Loucy (cell line): ENCODE measurements around the gene SENP2.

Experiments
- H2AFZ ChIP-seq: fragments of 200-600 bp; sonication (generic); 2 replicates; pipeline ENCODE4 v1.6.0; 2016; ENCODE audit warnings: antibody characterized with exemption, mild to moderate bottlenecking, low read length, moderate library complexity
- H3F3A ChIP-seq: fragments of 200-600 bp; 2 replicates; pipeline ENCODE4 v1.6.0; 2016; ENCODE audit warnings: antibody characterized with exemption, low read depth, mild to moderate bottlenecking
- H3K27me3 ChIP-seq: fragments of 200-600 bp; sonication (generic); 2 replicates; pipeline ENCODE4 v1.6.1; 2014; ENCODE audit warnings: low read length, mild to moderate bottlenecking; ENCODE audit not compliant: insufficient read depth, poor library complexity, severe bottlenecking
- H3K36me3 ChIP-seq: fragments of 200-600 bp; sonication (generic); 2 replicates; pipeline ENCODE4 v1.6.1; 2016; ENCODE audit warnings: low read length; ENCODE audit not compliant: insufficient read depth
- H3K4me1 ChIP-seq: fragments of 200-600 bp; sonication (generic); 2 replicates; pipeline ENCODE4 v1.5.1; 2014; ENCODE audit warnings: low read length, mild to moderate bottlenecking; ENCODE audit not compliant: insufficient read depth, poor library complexity, severe bottlenecking
- H3K4me2 ChIP-seq: fragments of 200-600 bp; sonication (generic); 2 replicates; pipeline ENCODE4 v1.6.0; 2014; ENCODE audit warnings: antibody characterized with exemption, low read length, low read depth, mild to moderate bottlenecking; ENCODE audit not compliant: poor library complexity, severe bottlenecking
- H3K4me3 ChIP-seq: fragments of 200-600 bp; sonication (generic); 2 replicates; pipeline ENCODE4 v1.5.1; 2014; ENCODE audit warnings: low read length, mild to moderate bottlenecking, mixed read lengths; ENCODE audit not compliant: poor library complexity, severe bottlenecking
- H3K79me2 ChIP-seq: fragments of 200-600 bp; sonication (generic); 2 replicates; pipeline ENCODE4 v1.6.1; 2014; ENCODE audit warnings: low read length; ENCODE audit not compliant: insufficient read depth
- H3K9ac ChIP-seq: fragments of 200-600 bp; sonication (generic); 2 replicates; pipeline ENCODE4 v1.6.0; 2014; ENCODE audit warnings: mild to moderate bottlenecking, low read depth, low read length, moderate library complexity; ENCODE audit not compliant: poor library complexity, severe bottlenecking
- H3K9me2 ChIP-seq: fragments of 200-600 bp; sonication (generic); replicated peaks from 2 replicates; pipeline ENCODE4 v1.6.1; 2016; ENCODE audit warnings: low read depth, low read length, mixed read lengths
- H3K9me3 ChIP-seq: fragments of 200-600 bp; sonication (generic); 2 replicates; pipeline ENCODE4 v1.6.1; 2014; ENCODE audit warnings: mild to moderate bottlenecking, antibody characterized with exemption, low read length, low read depth; ENCODE audit not compliant: insufficient read depth
- H4K20me1 ChIP-seq: fragments of 200-600 bp; sonication (generic); 2 replicates; pipeline ENCODE4 v1.6.0; 2014; ENCODE audit warnings: antibody characterized with exemption, low read length, mild to moderate bottlenecking; ENCODE audit not compliant: insufficient read depth, poor library complexity, severe bottlenecking
- EZH2phosphoT487 ChIP-seq: fragments of 200-600 bp; IDR thresholded peaks from 2 replicates; pipeline ENCODE4 v1.6.1; 2018; ENCODE audit warnings: antibody characterized with exemption, mild to moderate bottlenecking, moderate library complexity, borderline replicate concordance
- TF ChIP-seq, protein P1 (sequence below): fragments of 200-600 bp; sonication (generic); conservative IDR thresholded peaks from 2 replicates; pipeline ENCODE4 v1.5.1; 2014; ENCODE audit warnings: mild to moderate bottlenecking, antibody characterized with exemption, low read length

Gene SENP2

GRCh38 chr3:185680231-185680630, 94.1 kb downstream of the SENP2 start:
- H3K9me3 ChIP-seq, result no peaks in the 10 kb centered on the region
- no peak overlapping the region for H3K9ac ChIP-seq
- no peak overlapping the region for H2AFZ ChIP-seq
- H3K4me3 ChIP-seq, result no peak overlapping the region
- H3K9me2 ChIP-seq, result no peaks in the 10 kb centered on the region
- no peaks in the 10 kb centered on the region for H4K20me1 ChIP-seq
- no peak overlapping the region for H3K4me2 ChIP-seq
- no peaks in the 10 kb centered on the region for H3K27me3 ChIP-seq
- no peaks in the 10 kb centered on the region for H3K4me1 ChIP-seq
- H3K36me3 ChIP-seq, result no peaks in the 10 kb centered on the region
- no peaks in the 10 kb centered on the region for H3K79me2 ChIP-seq
- TF ChIP-seq EZH2phosphoT487, result no peak
- TF ChIP-seq, protein P1, sequence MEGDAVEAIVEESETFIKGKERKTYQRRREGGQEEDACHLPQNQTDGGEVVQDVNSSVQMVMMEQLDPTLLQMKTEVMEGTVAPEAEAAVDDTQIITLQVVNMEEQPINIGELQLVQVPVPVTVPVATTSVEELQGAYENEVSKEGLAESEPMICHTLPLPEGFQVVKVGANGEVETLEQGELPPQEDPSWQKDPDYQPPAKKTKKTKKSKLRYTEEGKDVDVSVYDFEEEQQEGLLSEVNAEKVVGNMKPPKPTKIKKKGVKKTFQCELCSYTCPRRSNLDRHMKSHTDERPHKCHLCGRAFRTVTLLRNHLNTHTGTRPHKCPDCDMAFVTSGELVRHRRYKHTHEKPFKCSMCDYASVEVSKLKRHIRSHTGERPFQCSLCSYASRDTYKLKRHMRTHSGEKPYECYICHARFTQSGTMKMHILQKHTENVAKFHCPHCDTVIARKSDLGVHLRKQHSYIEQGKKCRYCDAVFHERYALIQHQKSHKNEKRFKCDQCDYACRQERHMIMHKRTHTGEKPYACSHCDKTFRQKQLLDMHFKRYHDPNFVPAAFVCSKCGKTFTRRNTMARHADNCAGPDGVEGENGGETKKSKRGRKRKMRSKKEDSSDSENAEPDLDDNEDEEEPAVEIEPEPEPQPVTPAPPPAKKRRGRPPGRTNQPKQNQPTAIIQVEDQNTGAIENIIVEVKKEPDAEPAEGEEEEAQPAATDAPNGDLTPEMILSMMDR, result no peak
- no peaks in the 10 kb centered on the region for H3F3A ChIP-seq
